Stimulated activated CD8-positive, alpha-beta memory T cell treated with anti-CD3 and anti-CD28 coated beads, Interleukin-7, amount 100 ng/mL, for 24 hours (primary cell): Measurements from ENCODE around the gene HMCN2.
"Not testable (repeated sequence)": the region's sequence is repeated elsewhere in the genome, so short reads cannot be mapped to it uniquely, and the experiment has no call there.

ENCODE experiments used
- DNase-seq: peaks from one replicate; pipeline ENCODE4 v3.0.0-alpha.2; 2020; ENCODE audit warnings: low read depth

Gene HMCN2

GRCh38 chr9:130330202-130330862, 64.8 kb downstream of the HMCN2 start:
- no peak for DNase-seq

DNA sequence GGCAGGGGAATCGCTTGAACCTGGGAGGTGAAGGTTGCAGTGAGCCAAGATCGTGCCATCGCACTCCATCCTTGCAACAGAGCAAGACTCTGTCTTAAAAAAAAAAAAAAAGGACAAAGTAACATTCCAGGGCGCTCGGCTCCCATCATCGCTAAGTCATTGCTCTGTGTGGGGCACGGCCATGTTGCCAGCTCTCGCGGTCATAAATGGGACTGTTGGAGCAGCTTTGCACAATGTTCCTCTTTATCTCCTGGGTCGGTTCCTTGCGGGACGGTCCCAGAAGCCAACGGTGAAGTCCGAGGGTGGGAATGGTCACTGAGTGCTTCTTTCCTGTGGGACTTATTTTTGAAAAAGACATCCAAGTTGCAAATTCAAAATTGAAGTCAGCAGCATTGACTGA, 65.5 kb downstream of the HMCN2 start:
- DNase-seq = no peak

GRCh38 chr9:130331573-130331972, 66.0 kb downstream of the HMCN2 start:
- DNase-seq = no peak

GRCh38 chr9:130332384-130332926, 66.9 kb downstream of the HMCN2 start:
- DNase-seq = no peak

GRCh38 chr9:130333041-130333711, 67.6 kb downstream of the HMCN2 start:
- no peak for DNase-seq

GRCh38 chr9:130333712-130334062, 68.1 kb downstream of the HMCN2 start:
- no peak for DNase-seq

GRCh38 chr9:130334915-130335314, 69.4 kb downstream of the HMCN2 start:
- DNase-seq = no peak

- no peak for DNase-seq
These were observed 70.6 kb downstream of the HMCN2 start for GRCh38 chr9:130336027-130336610.

DNA sequence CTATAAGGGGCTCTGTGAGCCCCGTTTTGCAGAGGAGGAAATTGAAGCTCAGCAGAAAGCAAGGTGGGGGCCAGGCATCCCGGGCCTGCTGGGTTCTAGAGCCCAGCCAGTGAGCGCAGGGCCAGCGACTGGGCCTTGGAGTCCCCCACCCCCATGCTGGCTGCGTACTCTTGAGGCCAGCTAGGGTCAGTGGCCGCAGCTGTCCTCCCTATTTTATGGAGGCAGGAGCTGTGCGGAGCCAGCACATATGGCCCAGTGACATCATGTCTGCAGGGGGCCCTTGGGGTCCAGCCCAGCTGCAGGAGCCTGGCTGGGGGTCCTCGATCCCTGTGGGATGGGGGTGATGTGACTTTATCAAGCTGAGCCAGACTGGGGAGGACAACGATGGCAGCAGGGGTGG, 71.3 kb downstream of the HMCN2 start:
- no peak for DNase-seq

DNA sequence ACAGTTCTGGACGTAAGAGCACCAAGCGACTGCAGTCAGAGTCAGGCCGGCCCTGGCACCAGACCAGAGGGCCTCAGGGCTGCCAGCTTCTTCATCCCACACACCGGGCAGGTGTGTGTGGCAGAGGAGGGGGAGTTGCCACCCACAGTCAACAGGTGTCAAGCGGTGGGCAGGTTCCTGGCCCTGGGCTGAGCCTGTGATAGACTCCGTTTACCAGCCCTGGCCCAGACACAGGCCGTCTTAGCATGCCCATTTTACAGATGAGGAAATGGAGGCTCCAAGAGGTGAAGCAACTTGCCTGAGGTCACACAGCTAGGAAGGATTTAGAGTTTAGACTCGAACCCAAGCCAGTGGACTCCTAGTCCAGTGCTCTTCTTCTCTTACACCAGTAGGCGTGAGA, 71.8 kb downstream of the HMCN2 start:
- DNase-seq = no peak

DNA sequence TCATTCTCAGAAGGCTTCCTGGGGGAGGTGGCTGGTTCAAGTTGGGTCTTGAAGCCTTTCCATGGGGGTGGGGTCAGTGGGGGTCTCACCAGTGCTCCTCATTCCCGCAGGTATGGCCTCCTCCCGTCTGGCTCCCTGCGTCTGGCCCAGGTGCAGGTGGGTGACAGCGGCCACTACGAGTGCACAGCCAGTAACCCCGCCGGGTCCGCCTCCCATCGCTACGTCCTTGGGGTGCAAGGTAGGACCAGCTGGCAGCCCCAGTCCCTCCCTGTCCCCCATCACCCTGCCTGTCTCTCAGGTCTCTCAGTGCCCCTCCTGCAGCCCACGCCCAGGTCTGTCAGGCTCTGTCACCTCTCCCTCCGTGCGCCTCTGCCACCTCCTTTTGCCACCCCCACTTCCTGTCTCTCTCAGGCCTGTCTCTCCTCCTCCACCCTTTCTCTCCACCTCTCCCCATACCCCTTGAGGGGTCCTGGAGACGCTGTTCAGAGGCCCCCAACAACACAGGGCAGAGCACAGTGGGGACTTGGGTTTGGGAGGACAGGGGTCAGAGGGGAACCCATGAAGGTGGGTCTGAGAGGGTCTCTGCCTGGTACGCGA, 72.3 kb downstream of the HMCN2 start:
- no peak for DNase-seq

GRCh38 chr9:130338891-130339290, 73.3 kb downstream of the HMCN2 start:
- DNase-seq = not testable (repeated sequence)

DNA sequence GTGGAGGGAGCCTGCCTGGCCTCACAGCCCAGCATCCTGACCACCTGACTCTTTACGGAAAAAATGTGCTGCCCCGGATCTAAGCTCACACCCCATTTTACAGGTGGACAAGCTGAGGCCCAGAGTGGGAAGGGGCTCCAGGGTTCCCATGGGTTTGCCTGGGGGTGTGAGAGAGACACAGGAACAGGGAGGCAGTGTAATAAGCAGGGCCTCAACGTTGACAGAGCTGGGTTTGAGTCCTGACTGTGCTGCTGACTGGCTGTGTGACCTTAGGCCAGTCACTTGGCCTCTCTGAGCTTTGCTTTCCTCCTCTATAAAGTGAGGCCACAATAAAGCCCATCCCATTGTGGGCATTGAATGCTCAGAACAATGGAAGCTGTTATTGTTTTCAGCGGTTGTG, 73.7 kb downstream of the HMCN2 start:
- no peak for DNase-seq

DNA sequence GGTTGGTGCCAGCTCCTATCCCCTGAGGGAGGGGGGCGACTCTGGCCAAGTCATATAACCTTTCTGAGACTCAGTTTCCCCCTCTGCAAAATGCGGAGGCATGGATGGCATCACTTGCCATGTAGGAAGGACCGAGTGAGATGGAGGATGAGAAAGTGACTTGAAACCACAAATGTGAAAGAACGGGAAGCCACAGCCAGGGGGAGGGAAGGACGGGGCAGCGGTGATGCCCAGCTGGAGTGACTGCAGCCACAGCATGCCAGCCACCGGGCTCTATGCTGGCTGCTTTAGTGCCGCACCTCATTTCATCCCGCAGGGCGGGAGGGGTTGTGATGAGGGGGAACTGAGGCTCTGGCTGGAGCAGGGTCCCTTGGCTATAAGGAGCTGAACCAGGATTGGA, 74.5 kb downstream of the HMCN2 start:
- DNase-seq = no peak

DNA sequence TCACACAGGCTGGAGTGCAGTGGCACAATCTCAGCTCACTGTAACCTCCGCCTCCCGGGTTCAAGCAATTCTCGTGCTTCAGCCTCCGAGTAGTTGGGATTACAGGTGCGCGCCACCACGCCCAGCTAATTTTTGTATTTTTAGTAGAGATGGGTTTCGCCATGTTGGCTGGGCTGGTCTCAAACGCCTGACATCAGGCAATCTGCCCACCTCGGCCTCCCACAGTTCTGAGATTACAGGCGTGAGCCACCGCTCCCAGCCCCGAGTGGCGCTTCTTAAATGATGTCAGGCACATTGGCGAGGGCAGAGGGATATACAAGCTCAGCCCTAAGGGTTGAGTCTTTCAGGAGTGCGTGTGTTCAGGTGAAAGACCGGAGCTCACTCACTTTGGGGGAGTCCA, 75.0 kb downstream of the HMCN2 start:
- not testable (repeated sequence) for DNase-seq

DNA sequence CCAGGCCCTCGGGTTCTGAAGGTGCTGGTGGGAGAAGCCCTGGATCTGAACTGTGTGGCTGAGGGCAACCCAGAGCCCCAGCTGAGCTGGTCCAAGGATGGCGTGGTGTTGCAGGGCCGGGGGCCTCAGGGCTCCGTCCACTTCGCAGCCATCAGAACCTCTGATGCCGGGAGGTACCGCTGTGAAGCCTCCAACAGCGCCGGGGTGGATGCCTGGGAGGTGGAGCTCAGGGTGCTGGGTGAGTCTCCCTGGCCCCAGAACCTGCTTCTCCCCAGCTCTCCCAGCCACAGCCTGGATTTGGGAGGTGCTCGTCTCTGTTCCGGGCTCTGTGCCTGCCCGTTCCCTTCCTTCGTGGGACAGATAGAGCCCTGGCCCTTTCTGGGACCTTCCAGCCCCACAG, 75.6 kb downstream of the HMCN2 start:
- no peak for DNase-seq

- no peak for DNase-seq
These were observed 76.5 kb downstream of the HMCN2 start for GRCh38 chr9:130341839-130342713.

GRCh38 chr9:130342714-130343085, 77.1 kb downstream of the HMCN2 start:
- DNase-seq = no peak

GRCh38 chr9:130343445-130343918, 77.9 kb downstream of the HMCN2 start:
- DNase-seq = no peak

- no peak for DNase-seq
These were observed 78.8 kb downstream of the HMCN2 start for GRCh38 chr9:130344366-130344765.

DNA sequence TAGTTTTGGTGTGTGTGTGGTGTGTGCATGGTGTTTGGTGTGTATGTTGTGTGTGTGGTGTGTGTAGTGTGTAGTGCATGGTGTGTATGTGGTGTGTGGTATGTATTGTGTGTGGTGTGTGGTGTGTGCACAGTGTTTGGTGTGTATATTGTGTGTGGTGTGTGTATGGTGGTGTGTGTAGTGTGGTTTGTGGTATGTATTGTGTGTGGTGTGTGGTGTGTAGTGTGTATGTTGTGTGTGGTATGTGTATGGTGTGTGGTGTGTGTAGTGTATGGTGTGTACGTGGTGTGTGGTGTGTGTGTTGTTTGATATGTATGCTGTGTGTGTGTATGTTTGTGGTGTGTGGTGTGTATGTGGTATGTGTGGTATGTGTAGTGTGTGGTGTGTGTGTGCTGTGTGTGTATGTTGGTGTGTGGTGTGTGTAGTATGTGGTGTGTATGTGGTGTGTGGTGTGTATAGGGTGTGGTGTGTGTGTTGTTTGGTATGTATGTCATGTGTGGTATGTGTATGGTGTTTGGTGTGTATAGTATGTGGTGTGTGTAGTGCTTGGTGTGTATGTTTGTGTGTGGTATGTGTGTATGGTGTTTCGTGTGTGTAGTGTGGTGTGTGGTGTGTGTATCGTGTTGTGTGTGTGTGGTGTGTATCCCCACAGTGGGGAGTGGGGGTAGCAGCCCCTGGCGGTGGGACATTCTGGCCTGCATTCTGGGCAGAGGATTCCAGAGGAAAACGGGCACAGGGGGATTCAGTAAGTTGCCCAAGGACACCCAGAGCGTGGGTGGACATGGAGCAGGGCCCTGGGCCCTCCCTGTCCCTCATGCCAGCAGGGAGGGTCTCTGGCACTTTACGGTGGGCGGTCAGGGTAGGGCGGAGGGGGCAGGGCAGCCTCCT, 79.7 kb downstream of the HMCN2 start:
- no peak for DNase-seq
